ENCODE measurements around the gene PCDHGA3. TPM values are rescaled to one million over a fixed set of nuclear protein-coding genes. Genes with fewer than 3 reads are reported as not detected.
"Not testable (repeated sequence)": the region's sequence is repeated elsewhere in the genome, so short reads cannot be mapped to it uniquely, and the experiment has no call there.

Gene PCDHGA3
- total and polyA plus RNA-seq, 2 donors (not counting 3 experiments of a cell fraction or from before 2014, with no cell fraction given): 0.88 to 1.1 TPM

GRCh38 chr5:141393267-141393666, 49.6 kb downstream of the PCDHGA3 start:
- Histone ChIP-seq H3K4me3 (replicated peaks in 1 of 3; ENCODE audit: insufficient read depth in 1 of 3, low read depth in 1 of 3, low read length in 3 of 3) (no peak overlapping the region), H3K79me2 (ENCODE audit: control insufficient read depth, insufficient read depth, low read length) (no peaks in the 10 kb centered on the region), H3K36me3 (ENCODE audit: control insufficient read depth in 2 of 2, extremely low read depth in 1 of 2, insufficient read depth in 2 of 2, low read length in 2 of 2) (no peaks in the 10 kb centered on the region), H4K20me1 (replicated peaks; ENCODE audit: control insufficient read depth, extremely low read depth, insufficient read depth, low read length) (no peaks in the 10 kb centered on the region), H2AFZ (ENCODE audit: low read depth, low read length) (no peak overlapping the region), H3K9me1 (replicated peaks; ENCODE audit: control insufficient read depth, extremely low read depth, insufficient read depth, low read length) (no peaks in the 10 kb centered on the region), H3K9ac (replicated peaks; ENCODE audit: extremely low read depth, insufficient read depth, low read length) (no peak overlapping the region), H3K9me3 (replicated peaks; ENCODE audit: control insufficient read depth, insufficient read depth, low read length) (peaks cover 2% of the 10 kb centered on the region), H3K4me2 (ENCODE audit: insufficient read depth, low read length) (no peak overlapping the region), H3K27me3 (ENCODE audit: control insufficient read depth in 2 of 2, insufficient read depth in 2 of 2, low read length in 2 of 2) (peaks cover 29 to 75% of the 10 kb centered on the region in 2 experiments), H3K4me1 (ENCODE audit: control insufficient read depth, extremely low read depth, insufficient read depth, low read length) (no peaks in the 10 kb centered on the region), H3K27ac (ENCODE audit: insufficient read depth, low read depth, low read length) (no peak overlapping the region)
- POLR2A ChIA-PET: no interaction called here
- DNase-seq (ENCODE audit: low read depth, low spot score) (no peak), FAIRE-seq (no peak)
- intact Hi-C loops (cut with micrococcal nuclease) (no loop called here), dilution Hi-C loops (cut with MboI; ENCODE audit: extremely low pct_ligation_motif_present, low sequenced_read_pairs) (no loop called here)
- no TSS peak for BruUV-seq (replicated peaks)
- TF ChIP-seq CTCF (IDR thresholded peaks at IDR 0.05; ENCODE audit: extremely low read depth in 1 of 2, insufficient read depth in 1 of 2, low read depth in 1 of 2, low read length in 2 of 2): no peak
- no peak for TF ChIP-seq POLR2A (IDR thresholded peaks at IDR 0.05; ENCODE audit: low read depth, low read length)
- no peak for TF ChIP-seq FOS (IDR thresholded peaks at IDR 0.05; ENCODE audit: borderline replicate concordance, insufficient read depth, low read length)
- CTCF ChIA-PET: interaction anchor here (0.8 to 3.7 kb wide), 4 partner anchors 20 to 171 kb away, joined by 3 to 16 read pairs (median 6); partner anchors contain the start of genes PCDHGA10 and PCDHGA3

DNA sequence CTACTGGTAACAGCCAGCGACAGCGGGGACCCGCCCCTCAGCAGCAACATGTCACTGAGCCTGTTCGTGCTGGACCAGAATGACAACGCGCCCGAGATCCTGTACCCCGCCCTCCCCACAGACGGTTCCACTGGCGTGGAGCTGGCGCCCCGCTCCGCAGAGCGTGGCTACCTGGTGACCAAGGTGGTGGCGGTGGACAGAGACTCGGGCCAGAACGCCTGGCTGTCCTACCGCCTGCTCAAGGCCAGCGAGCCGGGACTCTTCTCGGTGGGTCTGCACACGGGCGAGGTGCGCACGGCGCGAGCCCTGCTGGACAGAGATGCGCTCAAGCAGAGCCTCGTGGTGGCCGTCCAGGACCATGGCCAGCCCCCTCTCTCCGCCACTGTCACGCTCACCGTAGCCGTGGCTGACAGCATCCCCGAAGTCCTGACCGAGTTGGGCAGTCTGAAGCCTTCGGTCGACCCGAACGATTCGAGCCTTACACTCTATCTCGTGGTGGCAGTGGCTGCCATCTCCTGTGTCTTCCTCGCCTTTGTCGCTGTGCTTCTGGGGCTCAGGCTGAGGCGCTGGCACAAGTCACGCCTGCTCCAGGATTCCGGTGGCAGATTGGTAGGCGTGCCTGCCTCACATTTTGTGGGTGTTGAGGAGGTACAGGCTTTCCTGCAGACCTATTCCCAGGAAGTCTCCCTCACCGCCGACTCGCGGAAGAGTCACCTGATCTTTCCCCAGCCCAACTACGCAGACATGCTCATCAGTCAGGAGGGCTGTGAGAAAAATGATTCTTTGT, 51.0 kb downstream of the PCDHGA3 start:
- DNase-seq (ENCODE audit: low read depth, low spot score); BruUV-seq (replicated peaks); H2AFZ ChIP-seq (ENCODE audit: low read depth, low read length); H3K36me3 ChIP-seq (ENCODE audit: control insufficient read depth in 2 of 2, extremely low read depth in 1 of 2, insufficient read depth in 2 of 2, low read length in 2 of 2); H3K4me1 ChIP-seq (ENCODE audit: control insufficient read depth, extremely low read depth, insufficient read depth, low read length); H4K20me1 ChIP-seq (replicated peaks; ENCODE audit: control insufficient read depth, extremely low read depth, insufficient read depth, low read length); dilution Hi-C loops (cut with MboI; ENCODE audit: extremely low pct_ligation_motif_present, low sequenced_read_pairs); H3K79me2 ChIP-seq (ENCODE audit: control insufficient read depth, insufficient read depth, low read length); intact Hi-C loops (cut with micrococcal nuclease); H3K9ac ChIP-seq (replicated peaks; ENCODE audit: extremely low read depth, insufficient read depth, low read length); H3K4me2 ChIP-seq (ENCODE audit: insufficient read depth, low read length); H3K27ac ChIP-seq (ENCODE audit: insufficient read depth, low read depth, low read length); FAIRE-seq; H3K9me3 ChIP-seq (replicated peaks; ENCODE audit: control insufficient read depth, insufficient read depth, low read length); POLR2A ChIA-PET; H3K4me3 ChIP-seq (replicated peaks in 1 of 3; ENCODE audit: insufficient read depth in 1 of 3, low read depth in 1 of 3, low read length in 3 of 3); H3K9me1 ChIP-seq (replicated peaks; ENCODE audit: control insufficient read depth, extremely low read depth, insufficient read depth, low read length): not testable (repeated sequence)
- peaks cover 32 to 81% of the 10 kb centered on the region in 2 experiments for H3K27me3 ChIP-seq (ENCODE audit: control insufficient read depth in 2 of 2, insufficient read depth in 2 of 2, low read length in 2 of 2)
- CTCF ChIA-PET: interaction anchor here (1.0 to 3.5 kb wide), 3 partner anchors 13 to 171 kb away, joined by 3 to 21 read pairs (median 3); partner anchors contain the start of genes PCDHB14 and PCDHGA7

Other genes starting within 250 kb of the PCDHGA3 start
Only the 30 nearest of the 38 such genes appear.
- 0.16 and 0.20 TPM in 2 replicates for gene PCDHB9, start 156.7 kb upstream of the PCDHGA3 start, total RNA-seq
- gene PCDHB9, start 156.7 kb upstream of the PCDHGA3 start, polyA plus RNA-seq: 0.14 and 0.29 TPM in 2 replicates
- gene PCDHB10, start 151.5 kb upstream of the PCDHGA3 start, total RNA-seq: 0.62 and 0.81 TPM in 2 replicates
- 0.51 and 0.68 TPM in 2 replicates for gene PCDHB10, start 151.5 kb upstream of the PCDHGA3 start, polyA plus RNA-seq
- 0.16 and 0.18 TPM in 2 replicates for gene PCDHB11, start 144.2 kb upstream of the PCDHGA3 start, total RNA-seq
- gene PCDHB11, start 144.2 kb upstream of the PCDHGA3 start, polyA plus RNA-seq: 0.11 and 0.13 TPM in 2 replicates
- 0.18 and 0.20 TPM in 2 replicates for gene PCDHB12, start 135.1 kb upstream of the PCDHGA3 start, total RNA-seq
- gene PCDHB12, start 135.1 kb upstream of the PCDHGA3 start, polyA plus RNA-seq: 0.36 and 0.41 TPM in 2 replicates
- 0.65 and 0.77 TPM in 2 replicates for gene PCDHB13, start 129.9 kb upstream of the PCDHGA3 start, total RNA-seq
- gene PCDHB13, start 129.9 kb upstream of the PCDHGA3 start, polyA plus RNA-seq: 0.57 and 0.64 TPM in 2 replicates
- 0.55 and 1.0 TPM in 2 replicates for gene PCDHB14, start 120.5 kb upstream of the PCDHGA3 start, total RNA-seq
- 0.72 and 0.73 TPM in 2 replicates for gene PCDHB14, start 120.5 kb upstream of the PCDHGA3 start, polyA plus RNA-seq
- 0.55 and 0.69 TPM in 2 replicates for gene PCDHB15, start 98.4 kb upstream of the PCDHGA3 start, total RNA-seq
- gene PCDHB15, start 98.4 kb upstream of the PCDHGA3 start, polyA plus RNA-seq: 0.51 and 0.55 TPM in 2 replicates
- 0.39 and 0.46 TPM in 2 replicates for gene SLC25A2, start 39.8 kb upstream of the PCDHGA3 start, total RNA-seq
- gene SLC25A2, start 39.8 kb upstream of the PCDHGA3 start, polyA plus RNA-seq: not detected in 2 replicates
- 55.0 and 62.0 TPM in 2 replicates for gene TAF7, start 23.0 kb upstream of the PCDHGA3 start, total RNA-seq
- gene TAF7, start 23.0 kb upstream of the PCDHGA3 start, polyA plus RNA-seq: 14.2 and 21.8 TPM in 2 replicates
- 0.22 and 0.30 TPM in 2 replicates for gene PCDHGA1, start 13.3 kb upstream of the PCDHGA3 start, total RNA-seq
- gene PCDHGA1, start 13.3 kb upstream of the PCDHGA3 start, polyA plus RNA-seq: 0.44 and 0.45 TPM in 2 replicates
- 0.58 and 1.2 TPM in 2 replicates for gene PCDHGA2, start 5.1 kb upstream of the PCDHGA3 start, total RNA-seq
- 1.9 and 2.0 TPM in 2 replicates for gene PCDHGA2, start 5.1 kb upstream of the PCDHGA3 start, polyA plus RNA-seq
- gene PCDHGB1, start 6.3 kb downstream of the PCDHGA3 start, total RNA-seq: 0.58 and 0.62 TPM in 2 replicates
- gene PCDHGB1, start 6.3 kb downstream of the PCDHGA3 start, polyA plus RNA-seq: 0.39 and 0.48 TPM in 2 replicates
- 3.0 TPM in 2 replicates for gene PCDHGA4, start 11.2 kb downstream of the PCDHGA3 start, total RNA-seq
- gene PCDHGA4, start 11.2 kb downstream of the PCDHGA3 start, polyA plus RNA-seq: 2.4 and 2.6 TPM in 2 replicates
- 1.9 and 2.9 TPM in 2 replicates for gene PCDHGB2, start 16.2 kb downstream of the PCDHGA3 start, total RNA-seq
- gene PCDHGB2, start 16.2 kb downstream of the PCDHGA3 start, polyA plus RNA-seq: 1.1 TPM in 2 replicates
- 0.78 and 0.93 TPM in 2 replicates for gene PCDHGA5, start 20.3 kb downstream of the PCDHGA3 start, total RNA-seq
- 0.36 and 0.51 TPM in 2 replicates for gene PCDHGA5, start 20.3 kb downstream of the PCDHGA3 start, polyA plus RNA-seq
- 1.7 and 2.0 TPM in 2 replicates for gene PCDHGB3, start 26.4 kb downstream of the PCDHGA3 start, total RNA-seq
- gene PCDHGB3, start 26.4 kb downstream of the PCDHGA3 start, polyA plus RNA-seq: 1.4 and 1.8 TPM in 2 replicates
- gene PCDHGA6, start 30.1 kb downstream of the PCDHGA3 start, total RNA-seq: 2.7 and 2.9 TPM in 2 replicates
- gene PCDHGA6, start 30.1 kb downstream of the PCDHGA3 start, polyA plus RNA-seq: 2.6 and 2.7 TPM in 2 replicates
- 1.5 and 1.8 TPM in 2 replicates for gene PCDHGA7, start 38.9 kb downstream of the PCDHGA3 start, total RNA-seq
- gene PCDHGA7, start 38.9 kb downstream of the PCDHGA3 start, polyA plus RNA-seq: 0.68 and 0.84 TPM in 2 replicates
- gene PCDHGB4, start 43.9 kb downstream of the PCDHGA3 start, total RNA-seq: 4.4 and 6.5 TPM in 2 replicates
- 6.9 and 8.1 TPM in 2 replicates for gene PCDHGB4, start 43.9 kb downstream of the PCDHGA3 start, polyA plus RNA-seq
- 0.53 and 0.95 TPM in 2 replicates for gene PCDHGA8, start 48.8 kb downstream of the PCDHGA3 start, total RNA-seq
- 0.43 and 0.44 TPM in 2 replicates for gene PCDHGA8, start 48.8 kb downstream of the PCDHGA3 start, polyA plus RNA-seq
- gene PCDHGB5, start 54.1 kb downstream of the PCDHGA3 start, total RNA-seq: 11.4 and 14.4 TPM in 2 replicates
- 7.9 and 10.1 TPM in 2 replicates for gene PCDHGB5, start 54.1 kb downstream of the PCDHGA3 start, polyA plus RNA-seq
- 3.5 and 3.9 TPM in 2 replicates for gene PCDHGA9, start 58.9 kb downstream of the PCDHGA3 start, total RNA-seq
- gene PCDHGA9, start 58.9 kb downstream of the PCDHGA3 start, polyA plus RNA-seq: 1.1 and 1.2 TPM in 2 replicates
- gene PCDHGB6, start 64.2 kb downstream of the PCDHGA3 start, total RNA-seq: 4.8 and 4.9 TPM in 2 replicates
- gene PCDHGB6, start 64.2 kb downstream of the PCDHGA3 start, polyA plus RNA-seq: 2.2 and 2.3 TPM in 2 replicates
- gene PCDHGA10, start 69.2 kb downstream of the PCDHGA3 start, total RNA-seq: 4.4 and 5.8 TPM in 2 replicates
- 3.6 and 3.7 TPM in 2 replicates for gene PCDHGA10, start 69.2 kb downstream of the PCDHGA3 start, polyA plus RNA-seq
- gene PCDHGB7, start 73.8 kb downstream of the PCDHGA3 start, total RNA-seq: 12.6 and 13.0 TPM in 2 replicates
- 6.5 and 6.9 TPM in 2 replicates for gene PCDHGB7, start 73.8 kb downstream of the PCDHGA3 start, polyA plus RNA-seq
- gene PCDHGA11, start 77.2 kb downstream of the PCDHGA3 start, total RNA-seq: 10.3 and 11.5 TPM in 2 replicates
- 8.0 and 8.1 TPM in 2 replicates for gene PCDHGA11, start 77.2 kb downstream of the PCDHGA3 start, polyA plus RNA-seq
- gene PCDHGA12, start 86.7 kb downstream of the PCDHGA3 start, total RNA-seq: 7.6 and 9.9 TPM in 2 replicates
- gene PCDHGA12, start 86.7 kb downstream of the PCDHGA3 start, polyA plus RNA-seq: 3.2 and 4.2 TPM in 2 replicates
- gene PCDHGC3, start 132.1 kb downstream of the PCDHGA3 start, total RNA-seq: 25.4 and 36.1 TPM in 2 replicates
- 9.2 and 14.9 TPM in 2 replicates for gene PCDHGC3, start 132.1 kb downstream of the PCDHGA3 start, polyA plus RNA-seq
- 0.90 and 2.1 TPM in 2 replicates for gene PCDHGC4, start 141.2 kb downstream of the PCDHGA3 start, total RNA-seq
- gene PCDHGC4, start 141.2 kb downstream of the PCDHGA3 start, polyA plus RNA-seq: 0.25 and 0.32 TPM in 2 replicates
- gene PCDHGC5, start 145.3 kb downstream of the PCDHGA3 start, total RNA-seq: 0.60 and 1.2 TPM in 2 replicates
- gene PCDHGC5, start 145.3 kb downstream of the PCDHGA3 start, polyA plus RNA-seq: 0.21 and 0.48 TPM in 2 replicates

All from endothelial cell of umbilical vein (primary cell).